Measurements from ENCODE around the gene NDST3.

Gene NDST3

DNA sequence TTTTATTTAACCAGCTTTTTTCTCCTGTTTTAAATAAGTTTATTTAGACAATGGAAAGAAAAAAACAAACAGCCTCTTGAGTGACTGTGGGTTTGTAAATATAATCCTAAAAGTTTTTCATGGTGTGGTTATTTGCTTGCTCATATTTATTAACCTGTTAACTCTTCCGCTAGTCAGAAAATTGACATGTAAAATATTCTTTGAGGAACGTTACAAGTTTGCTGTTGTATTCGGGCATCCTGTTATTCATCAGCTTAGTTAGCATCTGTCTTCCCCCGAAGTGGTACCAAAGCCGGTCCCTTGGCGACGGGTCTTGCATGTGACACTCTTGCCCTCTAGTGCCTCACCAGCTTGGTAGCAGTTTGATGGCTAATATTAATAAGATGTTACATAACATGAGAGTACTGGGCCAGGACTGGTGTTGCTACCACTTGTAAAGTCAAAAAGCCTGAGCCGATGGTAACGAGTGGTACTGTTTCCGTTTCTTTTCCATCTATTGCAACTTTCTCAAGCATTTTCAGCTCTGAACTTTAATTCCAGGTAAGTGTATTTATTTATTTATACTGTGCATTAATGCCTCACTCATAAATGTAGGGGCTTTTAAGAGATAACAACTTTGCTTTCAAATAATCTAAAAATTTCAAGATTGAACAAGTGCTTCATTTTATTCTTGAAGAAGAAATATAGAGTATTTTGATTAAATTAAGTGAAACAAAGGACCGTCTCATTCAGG is at the start of gene NDST3:
Gene NDST3, plus strand, starts transcription at position 434 of the 733 bp plus-strand sequence. CDS start 19,425 bp downstream, outside the sequence.
- DNase-seq = no peak

DNA sequence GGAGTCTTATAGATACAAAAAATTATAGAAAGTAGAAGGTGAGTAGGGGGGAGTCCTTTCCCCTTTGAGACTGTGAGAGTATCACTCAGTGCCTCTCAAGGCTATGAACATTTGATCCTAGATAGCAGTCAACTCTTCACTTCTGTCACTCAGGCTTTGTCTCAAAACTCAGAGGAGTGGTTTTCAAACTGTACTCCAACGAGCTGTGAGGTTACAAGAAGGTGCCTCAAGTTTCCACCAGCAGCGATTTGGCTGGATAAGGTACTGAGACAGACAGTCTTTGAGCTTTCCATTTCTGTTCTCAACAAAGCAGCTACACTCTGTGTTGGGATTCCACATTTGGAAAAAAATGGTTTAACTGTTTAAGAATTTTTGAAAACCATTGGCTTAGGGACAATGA is 48.0 kb upstream of the NDST3 start:
- no peak for DNase-seq

DNA sequence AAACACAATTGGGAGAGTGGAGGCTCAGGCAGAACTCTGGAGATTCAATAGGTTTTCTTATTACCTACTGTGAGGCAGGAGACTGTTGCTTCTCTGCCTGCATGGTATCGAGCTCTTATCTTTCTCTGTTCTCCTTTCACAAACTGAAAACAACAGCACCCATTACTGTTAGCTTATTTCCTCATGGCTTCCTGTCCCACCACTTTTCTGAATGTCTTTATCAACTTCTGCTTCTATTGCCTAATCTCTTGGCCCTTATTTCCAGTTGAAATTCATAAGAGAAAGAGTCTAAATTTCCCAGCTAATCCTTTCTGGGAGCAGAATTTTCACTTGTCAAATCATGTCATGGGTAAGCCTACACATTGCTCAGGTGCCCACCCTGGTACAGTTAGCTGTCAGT is 46.8 kb upstream of the NDST3 start:
- no peak for DNase-seq

DNA sequence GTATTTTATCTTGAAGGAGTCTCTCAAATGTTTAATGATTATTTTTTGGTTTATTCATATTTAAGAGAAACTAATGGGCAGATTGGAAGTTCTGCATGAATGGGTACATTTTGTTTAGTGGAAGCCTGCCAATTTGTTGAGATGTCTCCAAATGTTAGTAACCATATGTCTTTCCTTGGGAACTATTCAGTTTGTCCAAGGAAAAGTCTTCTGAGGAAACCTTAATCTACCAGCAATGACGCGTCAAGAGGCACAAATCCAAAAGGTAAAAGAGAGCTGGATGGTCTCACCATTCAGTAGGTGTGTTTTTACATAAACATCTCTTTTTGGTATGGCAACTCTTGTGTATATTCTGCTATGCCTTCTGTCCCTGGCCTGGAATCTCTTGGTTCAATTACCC is 37.4 kb upstream of the NDST3 start:
- DNase-seq = no peak

- no peak for DNase-seq
These were observed 30.2 kb upstream of the NDST3 start for GRCh38 chr4:118004088-118004487.

DNA sequence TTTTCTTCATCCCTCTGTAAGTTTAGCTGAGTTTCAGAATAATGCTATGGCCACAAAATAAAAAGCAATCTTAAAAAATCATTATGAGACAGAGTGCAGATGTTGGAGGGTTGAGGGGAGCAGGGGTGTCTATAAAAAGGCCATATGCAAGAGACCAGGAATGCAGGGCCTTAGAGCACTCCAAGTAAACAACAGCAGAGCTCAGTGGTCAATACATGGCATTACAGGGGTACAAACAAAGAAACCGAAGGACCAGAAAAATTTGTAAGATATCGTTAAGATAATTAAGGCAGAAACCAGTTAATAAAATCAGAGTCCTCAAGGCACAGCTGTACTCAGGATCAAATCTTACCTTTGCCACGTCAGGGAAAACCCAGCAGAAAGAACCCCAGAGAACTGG is 28.4 kb upstream of the NDST3 start:
- DNase-seq = no peak

DNA sequence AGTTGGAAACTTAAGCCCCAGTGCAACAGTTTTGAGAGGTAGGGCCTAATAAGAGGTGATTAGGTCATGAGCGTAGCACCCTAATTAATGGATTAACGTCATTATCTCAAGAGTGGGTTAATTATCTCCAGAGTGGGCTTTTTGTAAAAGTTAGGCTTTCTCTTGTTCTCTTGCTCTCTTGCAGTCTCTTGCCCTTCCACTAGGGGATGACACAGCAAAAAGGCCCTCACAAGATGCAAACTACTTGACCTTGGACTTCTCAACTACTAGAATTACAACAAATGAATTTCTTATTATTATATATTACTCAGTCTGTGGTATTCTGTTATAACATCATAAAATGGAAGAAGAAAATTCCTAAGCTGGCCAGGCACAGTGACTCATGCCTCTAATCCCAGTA is 22.1 kb upstream of the NDST3 start:
- DNase-seq = no peak

DNA sequence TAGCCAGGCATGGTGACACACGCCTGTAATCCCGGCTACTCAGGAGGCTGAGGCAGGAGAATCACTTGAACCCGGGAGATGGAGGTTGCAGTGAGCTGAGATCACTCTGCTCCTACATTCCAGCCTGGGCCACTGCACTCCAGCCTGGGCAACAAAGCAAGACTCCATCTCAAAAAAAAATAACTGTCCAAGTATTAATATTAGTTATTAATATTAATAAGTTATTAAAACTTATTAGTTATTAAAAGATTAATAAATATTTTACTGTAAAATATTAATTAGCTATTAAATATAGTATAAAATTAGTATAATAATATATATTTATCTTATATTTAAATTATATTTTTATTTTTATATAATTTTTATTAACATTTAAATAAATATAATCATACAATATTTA is 19.5 kb upstream of the NDST3 start:
- no peak for DNase-seq

DNA sequence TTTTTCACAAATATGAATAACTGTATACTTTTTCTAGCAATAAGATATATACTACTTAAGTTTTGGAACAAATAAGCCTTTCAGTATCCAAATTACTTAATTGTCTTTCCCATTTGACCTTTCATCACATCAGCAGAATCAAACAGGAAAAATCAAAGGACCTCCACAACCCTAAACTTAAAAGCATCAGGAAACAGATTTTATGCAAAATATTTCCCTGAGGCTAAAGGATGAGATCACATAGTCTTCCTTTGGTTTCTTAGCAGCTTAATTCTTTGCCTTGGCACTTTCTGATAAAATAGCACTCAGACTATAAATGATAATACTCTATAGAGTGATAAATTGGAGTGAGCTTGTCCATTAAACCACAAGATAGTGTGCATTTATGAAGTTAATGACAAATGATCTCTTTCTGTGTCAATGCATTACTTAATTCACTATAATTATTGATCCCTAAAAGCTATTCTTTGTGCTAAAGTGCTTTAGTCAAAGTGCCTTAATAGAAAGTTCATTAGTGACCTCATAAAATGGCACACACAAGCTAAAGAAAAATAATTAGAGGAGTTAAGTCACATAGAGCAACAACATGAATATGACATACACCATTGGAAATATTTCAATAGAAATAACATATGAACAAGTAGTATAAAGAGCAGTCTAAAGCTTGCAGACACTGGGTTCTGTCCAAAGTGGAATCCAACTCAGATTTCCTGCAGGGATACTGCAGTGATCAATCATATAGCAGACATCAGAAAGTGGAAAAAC is 15.7 kb upstream of the NDST3 start:
- DNase-seq = no peak

GRCh38 chr4:118026806-118027205 is 7.5 kb upstream of the NDST3 start:
- DNase-seq = no peak

DNA sequence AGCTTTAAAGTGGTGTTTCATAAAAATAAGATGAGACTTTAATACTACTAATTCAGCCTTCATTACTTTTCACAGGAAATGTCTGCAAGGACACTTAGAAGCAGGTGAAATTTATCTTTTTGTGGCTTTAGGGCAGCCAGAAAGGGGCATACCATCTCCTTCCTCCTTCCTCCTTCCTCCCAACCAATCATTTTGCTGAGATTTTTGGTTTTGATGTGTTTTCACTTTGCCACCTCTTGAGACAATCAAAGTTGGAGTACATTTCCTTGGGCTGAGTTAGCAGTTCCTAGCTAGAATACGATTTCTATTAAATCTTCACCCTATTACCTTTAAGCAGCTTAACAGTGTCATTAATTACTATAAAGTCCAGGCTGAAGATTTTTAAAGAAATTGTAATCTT is 5.1 kb upstream of the NDST3 start:
- DNase-seq = no peak

- DNase-seq = no peak
These were observed 1.6 kb upstream of the NDST3 start for GRCh38 chr4:118032691-118033090.

- no peak for DNase-seq
These were observed 886 bp upstream of the NDST3 start for GRCh38 chr4:118033148-118034052.

DNA sequence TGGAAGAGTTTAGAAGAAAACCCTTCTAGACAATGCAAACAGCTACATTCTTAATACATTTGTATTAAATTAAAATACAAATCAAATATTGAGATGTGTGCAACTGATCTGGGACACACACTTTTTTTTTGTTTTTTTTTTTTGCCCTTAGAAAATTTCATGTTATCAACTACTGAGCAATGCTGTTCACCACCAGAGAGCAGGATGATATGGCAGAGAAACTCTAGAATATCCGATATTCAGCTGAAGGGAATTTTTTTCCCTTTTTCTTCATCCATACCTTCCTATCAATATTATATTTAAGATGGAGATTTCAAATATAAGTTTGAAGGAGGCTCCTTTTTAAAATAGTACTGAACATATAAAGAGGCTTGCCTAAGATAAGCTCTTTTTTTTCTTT is 1.0 kb downstream of the NDST3 start:
- DNase-seq = no peak

GRCh38 chr4:118036336-118036735 is 2.0 kb downstream of the NDST3 start:
- DNase-seq = no peak

GRCh38 chr4:118037955-118038354 is 3.7 kb downstream of the NDST3 start:
- no peak for DNase-seq

DNA sequence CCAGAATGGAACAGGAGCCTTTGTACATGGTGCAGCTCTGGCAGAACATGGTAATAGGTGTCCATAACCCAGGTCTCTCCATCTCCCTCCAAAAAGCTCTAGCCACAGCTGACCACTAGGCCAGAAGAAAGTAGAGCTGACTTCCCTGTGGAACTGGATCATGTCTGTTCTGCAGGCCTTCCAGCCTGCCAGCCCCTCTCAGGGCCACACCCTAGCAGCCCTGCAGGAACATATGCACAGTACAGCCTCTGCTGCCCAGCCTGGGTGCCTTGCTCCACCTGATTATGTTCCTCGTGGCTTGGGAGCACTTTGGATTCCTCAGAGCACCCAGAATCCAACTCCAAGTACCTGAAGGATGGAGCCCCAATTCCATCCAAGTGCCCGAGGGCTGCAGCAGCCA is 12.0 kb downstream of the NDST3 start:
- no peak for DNase-seq

DNA sequence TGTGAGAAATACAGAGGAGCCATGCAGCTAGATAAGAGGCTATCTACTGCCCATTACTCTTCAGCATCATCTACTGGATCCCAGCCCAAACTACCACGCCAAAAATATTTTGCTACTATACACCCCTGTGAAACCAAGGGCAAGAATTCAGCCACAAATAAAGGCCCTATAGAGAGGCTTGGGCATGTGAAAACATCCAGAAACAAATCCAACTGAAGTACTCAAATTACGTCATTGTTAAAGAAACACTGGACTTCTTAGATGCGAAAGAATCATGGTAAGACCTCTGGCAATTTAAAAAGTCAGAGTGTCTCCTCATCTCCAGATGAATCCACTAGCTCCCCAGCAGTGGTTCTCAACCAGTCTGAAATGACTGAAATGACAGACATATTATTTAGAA is 12.8 kb downstream of the NDST3 start:
- DNase-seq = no peak

DNA sequence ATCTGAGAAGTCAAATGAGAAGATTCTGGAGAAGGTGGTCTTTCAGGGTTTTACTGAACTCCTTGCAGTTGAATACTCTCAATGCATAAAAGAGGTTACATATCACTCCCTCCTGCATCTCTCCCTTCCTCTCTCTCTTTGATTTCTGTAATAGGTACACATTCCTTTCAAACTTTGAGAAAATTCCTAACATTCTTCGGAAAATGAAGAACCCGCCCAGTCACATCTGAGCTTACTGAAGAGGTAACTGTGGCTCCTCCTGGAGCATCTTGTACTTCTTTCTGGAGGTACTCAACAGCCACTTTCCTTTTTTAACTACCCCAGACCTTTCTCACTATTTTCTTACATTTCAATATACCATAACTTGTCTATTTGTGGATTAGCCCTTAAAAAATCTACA is 24.7 kb downstream of the NDST3 start:
- no peak for DNase-seq

- no peak for DNase-seq
These were observed 25.1 kb downstream of the NDST3 start for GRCh38 chr4:118059397-118059796.

DNA sequence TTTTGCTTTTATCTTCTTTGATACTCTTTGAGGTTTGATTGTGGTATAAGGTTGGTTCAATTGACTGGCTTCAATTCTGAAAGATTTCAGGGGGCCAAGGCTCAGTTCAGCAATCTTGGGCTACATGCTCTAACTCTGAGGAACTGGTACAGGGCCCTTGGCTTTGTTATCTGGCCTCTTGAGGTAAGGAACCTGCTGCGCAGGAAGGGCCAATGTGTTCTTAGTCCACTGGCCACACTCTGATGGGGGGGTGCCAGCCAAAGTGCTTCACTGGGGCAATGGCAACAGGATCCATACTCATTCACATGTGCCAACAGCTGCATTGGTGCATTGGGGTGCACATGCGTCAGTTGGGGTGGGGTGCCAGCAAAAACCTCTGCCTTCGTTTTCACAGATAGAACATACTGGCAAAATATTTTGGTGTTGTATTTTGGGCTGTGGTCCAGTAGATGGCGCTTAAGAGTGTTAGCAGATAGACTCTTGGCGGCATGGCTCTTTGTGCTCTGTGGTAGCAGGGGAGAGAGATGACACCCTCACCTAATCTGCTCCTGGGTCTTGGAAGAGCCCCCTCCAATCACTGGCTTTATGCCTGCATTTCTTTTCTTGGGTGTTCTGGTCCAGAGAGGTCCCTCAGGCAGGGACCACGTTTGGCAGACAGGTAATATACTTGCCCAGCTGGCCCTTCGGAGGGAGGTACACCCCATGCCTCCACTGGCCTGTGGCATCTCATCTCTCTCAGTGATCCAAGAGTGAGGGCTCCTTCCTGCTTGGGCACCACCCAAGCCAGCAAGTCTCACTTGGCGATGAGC is 42.9 kb downstream of the NDST3 start:
- DNase-seq = no peak

GRCh38 chr4:118077767-118078105 is 43.5 kb downstream of the NDST3 start:
- no peak for DNase-seq

GRCh38 chr4:118081434-118081833 is 47.1 kb downstream of the NDST3 start:
- DNase-seq = no peak
